SKM-1 (cell line): ENCODE results near the gene MINDY3.
"Not testable (repeated sequence)": the region's sequence is repeated elsewhere in the genome, so short reads cannot be mapped to it uniquely, and the experiment has no call there.

ENCODE experiments used
- DNase-seq: peaks from one replicate; lab custom pipeline; 2025; ENCODE audit not compliant: unreplicated experiment; lab: John Stamatoyannopoulos, UW

The MINDY3 gene

GRCh38 chr10:15781381-15781960 is 78.8 kb downstream of the MINDY3 start:
- DNase-seq, result no peak

- DNase-seq, result no peak
These were observed 79.8 kb downstream of the MINDY3 start for GRCh38 chr10:15780353-15781135.

GRCh38 chr10:15775513-15775912 is 84.8 kb downstream of the MINDY3 start:
- no peak for DNase-seq

- not testable (repeated sequence) for DNase-seq
These were observed 85.8 kb downstream of the MINDY3 start for GRCh38 chr10:15774534-15774933.

DNA sequence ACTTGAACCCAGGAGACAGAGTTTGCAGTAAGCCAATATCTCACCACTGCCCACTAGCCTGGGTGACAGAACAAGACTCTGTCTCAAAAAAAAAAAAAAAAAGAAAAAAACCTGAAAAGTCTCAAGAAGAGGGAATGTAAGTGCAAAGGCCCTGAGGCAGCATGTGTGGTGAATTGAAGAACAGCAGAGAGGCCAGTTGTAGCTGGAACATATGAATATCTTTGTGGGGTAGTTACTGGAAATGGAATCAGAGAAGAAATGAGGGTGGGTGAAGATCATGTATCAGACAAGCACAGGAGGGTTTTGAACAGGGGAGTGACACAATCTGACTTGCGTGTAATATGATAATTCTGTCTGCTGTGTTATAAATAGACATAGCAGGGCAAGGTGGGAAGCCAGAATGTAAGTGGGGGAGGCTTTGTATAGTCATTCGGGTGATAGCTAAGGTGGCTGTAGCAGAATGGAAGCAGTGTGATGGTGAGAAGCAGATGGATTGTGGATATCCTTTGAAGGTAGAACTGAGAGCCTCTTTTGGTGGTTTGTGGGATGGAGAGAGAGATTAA is 95.3 kb downstream of the MINDY3 start:
- DNase-seq, result no peak

DNA sequence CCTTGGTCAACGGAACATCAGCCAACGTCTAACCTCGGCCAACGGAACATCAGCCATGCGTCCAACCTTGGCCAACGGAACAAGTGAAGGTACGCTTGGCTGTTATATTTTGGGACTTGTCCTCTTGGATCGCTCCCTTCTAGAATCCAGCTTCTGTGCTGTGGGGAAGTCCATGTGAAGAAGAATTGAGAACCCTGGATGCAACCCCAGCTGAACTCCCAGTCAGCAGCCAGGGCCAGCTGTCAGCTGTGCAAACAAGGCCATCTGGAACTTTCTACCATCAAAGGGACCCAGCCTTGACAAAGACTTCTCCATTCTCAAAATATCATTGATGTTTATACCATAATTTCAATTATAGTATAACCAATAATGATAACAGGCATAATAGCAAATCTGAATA is 97.3 kb downstream of the MINDY3 start:
- DNase-seq, result no peak

DNA sequence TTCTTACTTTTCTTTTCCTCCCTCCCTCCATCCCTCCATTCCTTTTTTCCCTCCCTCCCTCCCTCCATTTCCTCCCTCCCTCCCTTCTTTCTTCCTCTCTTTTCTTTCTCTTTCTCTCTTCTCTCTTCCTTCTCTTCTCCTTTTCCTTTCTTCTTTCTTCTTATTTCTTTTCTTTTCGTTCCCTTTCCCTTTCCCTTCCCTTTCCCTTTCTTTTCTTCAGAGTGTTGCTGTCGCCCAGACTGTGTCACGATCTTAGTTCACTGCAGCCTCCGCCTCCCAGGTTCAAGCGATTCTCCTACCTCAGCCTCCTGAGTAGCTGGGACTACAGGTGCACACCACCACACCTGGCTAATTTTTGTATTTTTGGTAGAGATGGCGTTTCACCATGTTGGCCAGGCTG is 98.1 kb downstream of the MINDY3 start:
- not testable (repeated sequence) for DNase-seq

GRCh38 chr10:15761224-15761623 is 99.1 kb downstream of the MINDY3 start:
- not testable (repeated sequence) for DNase-seq

- DNase-seq, result no peak
These were observed 99.6 kb downstream of the MINDY3 start for GRCh38 chr10:15760681-15761080.

GRCh38 chr10:15759265-15759664 is 101.0 kb downstream of the MINDY3 start:
- DNase-seq, result no peak

DNA sequence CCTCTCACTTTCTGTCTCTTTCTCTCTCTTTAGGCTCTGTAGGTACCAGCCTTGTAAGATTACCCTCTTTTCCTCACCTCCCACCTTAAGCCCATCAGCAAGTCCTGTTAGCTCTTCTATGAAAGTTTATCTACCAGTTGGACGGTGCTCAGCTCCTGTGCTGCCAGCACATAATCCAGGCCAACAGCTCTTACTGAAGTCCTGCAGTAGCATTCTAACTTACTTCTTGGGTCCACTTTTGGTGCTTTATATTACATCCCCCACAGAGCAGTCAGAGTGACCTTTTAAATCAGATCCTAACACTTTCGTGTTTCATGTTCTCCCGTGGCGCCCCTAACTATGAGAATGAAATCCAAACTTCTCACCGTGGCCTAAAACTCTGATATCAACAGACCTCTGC is 101.7 kb downstream of the MINDY3 start:
- DNase-seq, result no peak

DNA sequence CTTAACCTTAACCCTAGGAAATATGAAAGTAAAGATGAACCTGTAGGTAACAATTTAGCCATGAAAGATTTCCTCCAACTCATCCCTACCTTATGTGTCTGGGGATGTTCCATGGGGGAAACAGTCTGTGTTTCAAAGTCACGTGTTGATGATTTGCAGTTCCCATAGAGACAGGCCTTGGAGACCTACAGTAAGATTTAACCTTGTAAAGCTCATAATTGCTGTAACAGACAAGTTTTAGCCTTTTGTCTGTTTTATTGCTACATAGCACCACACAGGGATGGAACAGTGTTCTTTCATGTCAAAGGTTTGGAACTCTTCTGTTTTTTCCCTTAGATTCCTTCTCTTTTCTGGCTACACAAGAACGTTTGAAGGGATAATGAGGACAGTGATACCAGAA is 105.4 kb downstream of the MINDY3 start:
- no peak for DNase-seq

GRCh38 chr10:15751046-15751445 is 109.3 kb downstream of the MINDY3 start:
- DNase-seq, result no peak

DNA sequence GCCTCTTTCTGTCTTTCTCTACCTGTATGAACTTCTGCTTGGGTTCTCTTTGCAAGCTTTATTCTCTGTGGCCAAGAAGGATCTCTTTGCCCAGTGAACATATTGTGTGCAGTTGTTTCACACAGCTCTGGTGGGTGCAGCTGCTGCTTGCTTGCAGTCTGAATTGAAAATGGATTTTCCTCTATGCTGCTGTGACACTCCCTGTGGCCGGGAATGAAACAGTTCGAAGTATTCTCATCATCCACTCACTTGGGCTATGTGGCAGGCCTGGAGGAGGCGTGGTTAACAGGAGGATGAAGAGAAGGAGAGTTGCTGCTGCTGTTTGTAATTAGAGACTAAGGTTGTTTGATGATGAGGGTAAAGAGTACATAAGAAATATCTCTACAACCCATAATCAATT is 112.2 kb downstream of the MINDY3 start:
- no peak for DNase-seq

DNA sequence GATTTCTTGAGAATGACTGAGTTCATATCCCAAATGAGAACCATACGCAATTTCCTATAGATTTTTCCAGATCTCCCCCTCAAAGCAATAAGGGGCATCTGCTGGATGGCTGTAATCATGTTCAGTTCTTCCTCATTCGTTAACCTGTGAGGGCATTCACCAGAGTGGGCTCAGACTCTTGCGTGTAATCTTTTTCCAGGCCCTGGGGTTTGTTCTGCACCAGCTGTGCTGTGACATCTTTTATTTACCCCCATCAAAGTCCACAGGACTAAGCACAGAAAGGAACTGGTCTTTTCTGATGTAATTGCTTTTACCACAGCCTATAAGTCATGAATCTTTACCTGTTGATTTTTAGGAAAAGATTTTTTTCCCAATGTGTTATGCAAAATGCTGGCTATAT is 112.7 kb downstream of the MINDY3 start:
- DNase-seq, result no peak

- no peak for DNase-seq
These were observed 114.6 kb downstream of the MINDY3 start for GRCh38 chr10:15745751-15746150.

DNA sequence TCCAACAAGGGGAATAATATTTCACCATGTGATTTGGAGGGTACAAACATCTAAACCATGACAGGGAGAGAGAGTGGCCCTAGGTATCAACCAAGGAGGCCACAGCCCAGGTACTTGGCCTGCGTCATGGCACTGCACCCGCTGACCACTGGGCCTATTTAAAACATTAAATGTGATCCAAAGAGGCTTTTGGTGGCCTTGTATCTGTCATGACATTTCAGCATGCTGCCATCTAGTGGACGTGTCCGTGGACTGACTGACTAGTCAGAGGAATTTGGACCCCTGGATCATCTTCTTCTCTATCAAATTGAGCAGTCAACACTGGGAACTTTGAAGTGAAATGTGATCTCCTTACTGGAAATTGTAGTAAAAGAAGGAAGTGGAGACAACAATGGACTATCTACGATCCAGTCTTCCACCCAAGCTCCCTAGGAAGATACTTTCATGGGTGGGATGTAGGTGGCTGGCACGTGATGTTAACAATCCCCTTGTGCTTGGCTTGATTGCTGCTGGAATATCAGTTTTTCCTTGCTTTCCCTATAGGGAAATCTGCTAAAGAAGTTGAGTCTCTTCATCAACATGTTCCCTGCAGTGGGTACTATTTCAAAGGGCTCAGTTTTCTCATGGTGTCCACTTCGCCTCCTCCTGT is 116.0 kb downstream of the MINDY3 start:
- peak; percentile 25 for DNase-seq

DNA sequence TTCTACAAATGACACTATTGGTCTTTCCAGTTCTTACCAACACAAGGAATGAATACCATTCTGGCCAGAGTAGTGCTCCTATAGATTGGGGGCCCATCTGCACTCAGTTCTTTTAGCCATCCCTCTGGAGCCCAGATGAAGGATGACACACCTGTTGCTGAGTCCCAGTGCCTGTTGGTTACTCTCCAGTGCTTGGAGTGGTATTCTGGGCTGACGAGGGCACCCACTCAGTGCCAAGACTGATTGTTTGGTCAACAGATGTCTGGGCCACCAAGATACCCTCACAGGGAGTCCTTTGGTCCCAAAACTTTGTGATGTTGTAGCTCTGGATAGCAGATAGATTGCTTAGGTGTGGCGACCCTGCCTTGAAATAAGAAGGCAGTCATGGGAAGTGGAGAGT is 116.9 kb downstream of the MINDY3 start:
- no peak for DNase-seq

GRCh38 chr10:15742836-15743235 is 117.5 kb downstream of the MINDY3 start:
- no peak for DNase-seq

- no peak for DNase-seq
These were observed 118.2 kb downstream of the MINDY3 start for GRCh38 chr10:15742102-15742501.

GRCh38 chr10:15741581-15741980 is 118.7 kb downstream of the MINDY3 start:
- no peak for DNase-seq

DNA sequence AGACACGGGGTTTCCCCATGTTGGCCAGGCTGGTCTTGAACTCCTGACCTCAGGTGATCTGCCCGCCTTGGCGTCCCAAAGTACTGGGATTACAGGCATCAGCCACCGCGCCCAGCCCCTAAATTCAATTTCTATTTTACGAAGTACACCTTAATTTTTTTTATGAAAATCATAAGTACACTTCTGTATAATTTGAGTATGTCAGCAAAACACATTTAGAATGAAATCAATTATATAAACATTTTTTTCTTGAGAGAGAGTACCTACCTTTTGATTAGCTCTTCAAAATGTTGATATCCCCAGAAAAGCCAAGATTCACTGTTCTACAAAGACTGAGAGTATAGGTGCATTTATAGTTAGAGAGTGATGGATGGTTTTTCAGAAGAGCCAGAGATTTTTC is 120.0 kb downstream of the MINDY3 start:
- no peak for DNase-seq
